Measurements from ENCODE around the gene PROX1.
A peak's percentile ranks its signal among the peaks of the same experiment; 100 is the strongest.

The PROX1 gene

GRCh38 chr1:214022810-214023425 lies 35.1 kb downstream of the PROX1 start:
- DNase-seq (ENCODE audit: low spot score): no peak

GRCh38 chr1:214026985-214027384 lies 39.2 kb downstream of the PROX1 start:
- no peak for DNase-seq (ENCODE audit: low spot score)

- DNase-seq (ENCODE audit: low spot score): no peak
Observed at GRCh38 chr1:214027498-214027897, 39.7 kb downstream of the PROX1 start.

- DNase-seq (ENCODE audit: low spot score): no peak
Observed at GRCh38 chr1:214028095-214028494, 40.3 kb downstream of the PROX1 start.

- peak; percentile 41 for DNase-seq (ENCODE audit: low spot score)
Observed at GRCh38 chr1:214028649-214029406, 41.1 kb downstream of the PROX1 start.

- DNase-seq (ENCODE audit: low spot score): no peak
Observed at GRCh38 chr1:214029796-214030195, 42.0 kb downstream of the PROX1 start.

- no peak for DNase-seq (ENCODE audit: low spot score)
Observed at GRCh38 chr1:214031267-214031650, 43.5 kb downstream of the PROX1 start.

GRCh38 chr1:214037468-214037867 lies 49.7 kb downstream of the PROX1 start:
- DNase-seq (ENCODE audit: low spot score): no peak

GRCh38 chr1:214039394-214040018 lies 51.7 kb downstream of the PROX1 start:
- no peak for DNase-seq (ENCODE audit: low spot score)

- DNase-seq (ENCODE audit: low spot score): no peak
Observed at GRCh38 chr1:214043167-214043566, 55.4 kb downstream of the PROX1 start.

GRCh38 chr1:214044438-214045214 lies 56.9 kb downstream of the PROX1 start:
- no peak for DNase-seq (ENCODE audit: low spot score)

GRCh38 chr1:214050513-214051401 lies 63.0 kb downstream of the PROX1 start:
- peak; percentile 47 for DNase-seq (ENCODE audit: low spot score)

GRCh38 chr1:214051786-214052185 lies 64.0 kb downstream of the PROX1 start:
- DNase-seq (ENCODE audit: low spot score): no peak

- no peak for DNase-seq (ENCODE audit: low spot score)
Observed at GRCh38 chr1:214058076-214058475, 70.3 kb downstream of the PROX1 start.

- DNase-seq (ENCODE audit: low spot score): no peak
Observed at GRCh38 chr1:214066190-214066589, 78.4 kb downstream of the PROX1 start.

- no peak for DNase-seq (ENCODE audit: low spot score)
Observed at GRCh38 chr1:214066936-214067335, 79.2 kb downstream of the PROX1 start.

- no peak for DNase-seq (ENCODE audit: low spot score)
Observed at GRCh38 chr1:214067397-214067796, 79.6 kb downstream of the PROX1 start.

GRCh38 chr1:214067853-214068703 lies 80.3 kb downstream of the PROX1 start:
- DNase-seq (ENCODE audit: low spot score): no peak

GRCh38 chr1:214068979-214069378 lies 81.2 kb downstream of the PROX1 start:
- no peak for DNase-seq (ENCODE audit: low spot score)

- no peak for DNase-seq (ENCODE audit: low spot score)
Observed at GRCh38 chr1:214071469-214071868, 83.7 kb downstream of the PROX1 start.
